NCI-H526 treated with DMSO at 0.1 percent for 48 hours (cell line): ENCODE results near the gene ADGRE3.
"Not testable (repeated sequence)": the region's sequence is repeated elsewhere in the genome, so short reads cannot be mapped to it uniquely, and the experiment has no call there.

Source experiments
- DNase-seq: peaks from one replicate; lab custom pipeline; 2025; lab: John Stamatoyannopoulos, UW

Gene ADGRE3

GRCh38 chr19:14669940-14670339 is 4.7 kb downstream of the ADGRE3 start:
- no peak for DNase-seq

- no peak for DNase-seq
These were observed 13.2 kb downstream of the ADGRE3 start for GRCh38 chr19:14661372-14661924.

GRCh38 chr19:14659874-14660489 is 14.7 kb downstream of the ADGRE3 start:
- no peak for DNase-seq

- no peak for DNase-seq
These were observed 18.9 kb downstream of the ADGRE3 start for GRCh38 chr19:14655726-14656125.

- DNase-seq = no peak
These were observed 19.7 kb downstream of the ADGRE3 start for GRCh38 chr19:14654786-14655560.

- DNase-seq = no peak
These were observed 24.5 kb downstream of the ADGRE3 start for GRCh38 chr19:14650161-14650560.

- DNase-seq = no peak
These were observed 25.6 kb downstream of the ADGRE3 start for GRCh38 chr19:14649020-14649419.

GRCh38 chr19:14648506-14648905 is 26.1 kb downstream of the ADGRE3 start:
- no peak for DNase-seq

GRCh38 chr19:14639536-14640277 is 34.9 kb downstream of the ADGRE3 start:
- no peak for DNase-seq

- peak; percentile 2 for DNase-seq
These were observed 42.4 kb downstream of the ADGRE3 start for GRCh38 chr19:14632286-14632685.

- DNase-seq = no peak
These were observed 45.1 kb downstream of the ADGRE3 start for GRCh38 chr19:14629557-14629956.

- not testable (repeated sequence) for DNase-seq
These were observed 50.2 kb downstream of the ADGRE3 start for GRCh38 chr19:14624491-14624890.

- no peak for DNase-seq
These were observed 55.2 kb downstream of the ADGRE3 start for GRCh38 chr19:14619404-14619803.

GRCh38 chr19:14616407-14616806 is 58.2 kb downstream of the ADGRE3 start:
- no peak for DNase-seq

GRCh38 chr19:14615623-14616022 is 59.0 kb downstream of the ADGRE3 start:
- DNase-seq = no peak

- DNase-seq = no peak
These were observed 60.6 kb downstream of the ADGRE3 start for GRCh38 chr19:14614099-14614412.

GRCh38 chr19:14613399-14614098 is 61.1 kb downstream of the ADGRE3 start:
- DNase-seq = not testable (repeated sequence)

- DNase-seq = no peak
These were observed 62.0 kb downstream of the ADGRE3 start for GRCh38 chr19:14612657-14613056.

GRCh38 chr19:14612242-14612641 is 62.4 kb downstream of the ADGRE3 start:
- DNase-seq = not testable (repeated sequence)

GRCh38 chr19:14611051-14611450 is 63.6 kb downstream of the ADGRE3 start:
- no peak for DNase-seq

- DNase-seq = no peak
These were observed 68.0 kb downstream of the ADGRE3 start for GRCh38 chr19:14606627-14607026.

GRCh38 chr19:14603990-14604387 is 70.7 kb downstream of the ADGRE3 start:
- no peak for DNase-seq
